Hepatocyte (in vitro differentiated cells): ENCODE measurements around the gene P2RY2. TPM values are rescaled to one million over a fixed set of nuclear protein-coding genes. Genes with fewer than 3 reads are reported as not detected.

Experiments
- DNase-seq: peaks from one replicate; pipeline ENCODE4 v3.0.0-alpha.2; 2016; ENCODE audit warnings: low spot score
- H2AFZ ChIP-seq: fragments of 200-600 bp; sonication (generic); 2 replicates; pipeline ENCODE4 v1.6.0; 2016; ENCODE audit warnings: antibody characterized with exemption, mild to moderate bottlenecking
- H3K27ac ChIP-seq: fragments of 200-600 bp; sonication (generic); 2 replicates; pipeline ENCODE4 v1.5.1; 2016; ENCODE audit warnings: mild to moderate bottlenecking
- H3K27me3 ChIP-seq: fragments of 200-600 bp; sonication (generic); 2 replicates; pipeline ENCODE4 v1.6.1; 2016
- H3K36me3 ChIP-seq: fragments of 200-600 bp; sonication (generic); replicated peaks from 2 replicates; pipeline ENCODE4 v1.5.1; 2016; ENCODE audit warnings: low read depth; ENCODE audit not compliant: insufficient read depth
- H3K4me1 ChIP-seq: fragments of 200-600 bp; sonication (generic); 2 replicates; pipeline ENCODE4 v1.5.1; 2016; ENCODE audit warnings: mild to moderate bottlenecking, moderate library complexity; ENCODE audit not compliant: insufficient read depth
- H3K4me2 ChIP-seq: fragments of 200-600 bp; sonication (generic); 2 replicates; pipeline ENCODE4 v1.6.0; 2016
- H3K4me3 ChIP-seq: fragments of 200-600 bp; sonication (generic); 2 replicates; pipeline ENCODE4 v1.5.1; 2016; ENCODE audit warnings: mild to moderate bottlenecking
- H3K79me2 ChIP-seq: fragments of 200-600 bp; sonication (generic); 2 replicates; pipeline ENCODE4 v1.6.0; 2017; ENCODE audit warnings: mild to moderate bottlenecking
- H3K9me2 ChIP-seq: fragments of 200-600 bp; sonication (generic); replicated peaks from 2 replicates; pipeline ENCODE4 v1.6.0; 2017; ENCODE audit warnings: mild to moderate bottlenecking; ENCODE audit not compliant: insufficient read depth
- H3K9me3 ChIP-seq: fragments of 200-600 bp; sonication (generic); 2 replicates; pipeline ENCODE4 v1.5.1; 2016; ENCODE audit warnings: low read depth, mild to moderate bottlenecking
- H4K20me1 ChIP-seq: fragments of 200-600 bp; sonication (generic); 2 replicates; pipeline ENCODE4 v1.6.0; 2016; ENCODE audit warnings: mild to moderate bottlenecking; ENCODE audit not compliant: insufficient read depth, poor library complexity, severe bottlenecking
- EZH2 ChIP-seq: fragments of 200-600 bp; sonication (generic); IDR thresholded peaks from 2 replicates; pipeline ENCODE4 v1.6.1; 2016; ENCODE audit warnings: antibody characterized with exemption, mild to moderate bottlenecking, borderline replicate concordance
- EZH2phosphoT487 ChIP-seq: fragments of 200-600 bp; sonication (generic); IDR thresholded peaks from one replicate; pipeline ENCODE4 v1.6.1; 2018; ENCODE audit warnings: antibody characterized with exemption, mild to moderate bottlenecking, low read depth, moderate library complexity; ENCODE audit not compliant: unreplicated experiment, severe bottlenecking
- WGBS: methylation state at CpG from one replicate; pipeline ENCODE4 v1.1.6; 2016; ENCODE audit warnings: low lambda C conversion rate; ENCODE audit errors: missing lambda C conversion rate; 5-methylcytosine and 5-hydroxymethylcytosine counted together
- polyA plus RNA-seq: library from polyadenylated mRNA; unstranded; fragments of >200 nt; fragmentation: Nextera tagmentation; extraction: Ambion mirVana; gene quantifications from 2 replicates; pipeline ENCODE4 v1.2.1, GENCODE V29; 2016
- total RNA-seq: library from RNA; depleted of rRNA; stranded (reverse); fragments of >200 nt; gene quantifications from 2 replicates; pipeline ENCODE4 v1.2.3, GENCODE V29; 2014
- TF ChIP-seq, protein P1 (sequence below): fragments of 200-600 bp; sonication (generic); IDR thresholded peaks from 2 replicates; pipeline ENCODE4 v1.5.1; 2016; ENCODE audit warnings: antibody characterized with exemption, mild to moderate bottlenecking; ENCODE audit not compliant: poor library complexity

Gene P2RY2
- total and polyA plus RNA-seq, 2 experiments from 2014 or later, result 2.5 to 6.3 TPM

- H3K9me3 ChIP-seq, result no peaks in the 10 kb centered on the region
- no peaks in the 10 kb centered on the region for H3K27me3 ChIP-seq
- no peak overlapping the region for H2AFZ ChIP-seq
- no peak overlapping the region for H3K27ac ChIP-seq
- TF ChIP-seq EZH2phosphoT487 (no peak), EZH2 (no peak)
- TF ChIP-seq, protein P1, sequence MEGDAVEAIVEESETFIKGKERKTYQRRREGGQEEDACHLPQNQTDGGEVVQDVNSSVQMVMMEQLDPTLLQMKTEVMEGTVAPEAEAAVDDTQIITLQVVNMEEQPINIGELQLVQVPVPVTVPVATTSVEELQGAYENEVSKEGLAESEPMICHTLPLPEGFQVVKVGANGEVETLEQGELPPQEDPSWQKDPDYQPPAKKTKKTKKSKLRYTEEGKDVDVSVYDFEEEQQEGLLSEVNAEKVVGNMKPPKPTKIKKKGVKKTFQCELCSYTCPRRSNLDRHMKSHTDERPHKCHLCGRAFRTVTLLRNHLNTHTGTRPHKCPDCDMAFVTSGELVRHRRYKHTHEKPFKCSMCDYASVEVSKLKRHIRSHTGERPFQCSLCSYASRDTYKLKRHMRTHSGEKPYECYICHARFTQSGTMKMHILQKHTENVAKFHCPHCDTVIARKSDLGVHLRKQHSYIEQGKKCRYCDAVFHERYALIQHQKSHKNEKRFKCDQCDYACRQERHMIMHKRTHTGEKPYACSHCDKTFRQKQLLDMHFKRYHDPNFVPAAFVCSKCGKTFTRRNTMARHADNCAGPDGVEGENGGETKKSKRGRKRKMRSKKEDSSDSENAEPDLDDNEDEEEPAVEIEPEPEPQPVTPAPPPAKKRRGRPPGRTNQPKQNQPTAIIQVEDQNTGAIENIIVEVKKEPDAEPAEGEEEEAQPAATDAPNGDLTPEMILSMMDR, result no peak
- H3K4me2 ChIP-seq, result no peak overlapping the region
- no peaks in the 10 kb centered on the region for H3K4me1 ChIP-seq
- no peaks in the 10 kb centered on the region for H3K79me2 ChIP-seq
- 80% methylated on average over 8 of the region's 8 CpGs for WGBS
- no peak overlapping the region for H3K4me3 ChIP-seq
- no peaks in the 10 kb centered on the region for H4K20me1 ChIP-seq
- DNase-seq, result no peak
- no peaks in the 10 kb centered on the region for H3K9me2 ChIP-seq
- no peaks in the 10 kb centered on the region for H3K36me3 ChIP-seq
These were observed 28.8 kb upstream of the P2RY2 start for GRCh38 chr11:73189315-73189714.

- DNase-seq, result no peak
- Histone ChIP-seq H3K4me3 (no peak overlapping the region), H3K27me3 (no peaks in the 10 kb centered on the region), H3K4me1 (peaks cover 2% of the 10 kb centered on the region), H3K9me2 (no peaks in the 10 kb centered on the region), H3K9me3 (no peaks in the 10 kb centered on the region), H4K20me1 (no peaks in the 10 kb centered on the region), H3K27ac (no peak overlapping the region), H3K4me2 (no peak overlapping the region), H3K36me3 (no peaks in the 10 kb centered on the region), H2AFZ (no peak overlapping the region), H3K79me2 (no peaks in the 10 kb centered on the region)
- TF ChIP-seq, protein P1, result no peak
- WGBS, result 66% methylated on average over 5 of the region's 5 CpGs
These were observed 28.1 kb upstream of the P2RY2 start for GRCh38 chr11:73189723-73190556.

- Histone ChIP-seq H3K4me1 (peaks cover 7% of the 10 kb centered on the region), H3K27me3 (no peaks in the 10 kb centered on the region)
These were observed 27.6 kb upstream of the P2RY2 start for GRCh38 chr11:73190557-73190885.

More at GRCh38 chr11:73190557-73190885, 27.6 kb upstream of the P2RY2 start:
- no peaks in the 10 kb centered on the region for H3K9me2 ChIP-seq
- H3K36me3 ChIP-seq, result no peaks in the 10 kb centered on the region
- no peaks in the 10 kb centered on the region for H3K9me3 ChIP-seq
- no peak overlapping the region for H3K4me3 ChIP-seq
- H2AFZ ChIP-seq, result no peak overlapping the region
- no peaks in the 10 kb centered on the region for H3K79me2 ChIP-seq
- WGBS, result 93% methylated on average over 3 of the region's 3 CpGs
- TF ChIP-seq, protein P1, result no peak
- TF ChIP-seq EZH2, result no peak
- no peak for TF ChIP-seq EZH2phosphoT487
- H3K27ac ChIP-seq, result no peak overlapping the region
- no peak overlapping the region for H3K4me2 ChIP-seq
- DNase-seq, result no peak
- H4K20me1 ChIP-seq, result no peaks in the 10 kb centered on the region
